DMS53 treated with DMSO at 0.1 percent for 48 hours (cell line): ENCODE results near the gene ADRA2A.

Experiments used
- DNase-seq: peaks from one replicate; lab custom pipeline; 2025; ENCODE audit not compliant: unreplicated experiment; lab: John Stamatoyannopoulos, UW

ADRA2A gene

GRCh38 chr10:111109501-111110242, 32.8 kb downstream of the ADRA2A start:
- peak; percentile 47 for DNase-seq

- no peak for DNase-seq
Measured at GRCh38 chr10:111110771-111111170, 33.9 kb downstream of the ADRA2A start.

- no peak for DNase-seq
Measured at GRCh38 chr10:111112333-111112732, 35.5 kb downstream of the ADRA2A start.

GRCh38 chr10:111113238-111113960, 36.6 kb downstream of the ADRA2A start:
- no peak for DNase-seq

- no peak for DNase-seq
Measured at GRCh38 chr10:111113961-111114757, 37.3 kb downstream of the ADRA2A start.

GRCh38 chr10:111114758-111115500, 38.1 kb downstream of the ADRA2A start:
- DNase-seq, result no peak

GRCh38 chr10:111116211-111116610, 39.4 kb downstream of the ADRA2A start:
- no peak for DNase-seq

GRCh38 chr10:111116762-111117445, 40.1 kb downstream of the ADRA2A start:
- no peak for DNase-seq

- no peak for DNase-seq
Measured at GRCh38 chr10:111117528-111118277, 40.9 kb downstream of the ADRA2A start.

GRCh38 chr10:111118758-111119157, 41.9 kb downstream of the ADRA2A start:
- no peak for DNase-seq

GRCh38 chr10:111119637-111120036, 42.8 kb downstream of the ADRA2A start:
- no peak for DNase-seq

- no peak for DNase-seq
Measured at GRCh38 chr10:111122127-111122526, 45.3 kb downstream of the ADRA2A start.

GRCh38 chr10:111123883-111124282, 47.1 kb downstream of the ADRA2A start:
- no peak for DNase-seq

GRCh38 chr10:111125102-111125501, 48.3 kb downstream of the ADRA2A start:
- no peak for DNase-seq

- no peak for DNase-seq
Measured at GRCh38 chr10:111126077-111126476, 49.2 kb downstream of the ADRA2A start.

- no peak for DNase-seq
Measured at GRCh38 chr10:111127081-111127848, 50.4 kb downstream of the ADRA2A start.

GRCh38 chr10:111128331-111129180, 51.7 kb downstream of the ADRA2A start:
- no peak for DNase-seq

- no peak for DNase-seq
Measured at GRCh38 chr10:111129363-111129762, 52.5 kb downstream of the ADRA2A start.
